SH-SY5Y (cell line): ENCODE data around the gene PRKG1.

Source experiments
- GATA2 ChIP-seq: IDR thresholded peaks from 2 replicates; pipeline ENCODE4 v1.6.1; 2011; ENCODE audit warnings: mild to moderate bottlenecking, low read depth, low read length
- GATA3 ChIP-seq: IDR thresholded peaks from 2 replicates; pipeline ENCODE4 v1.6.1; 2011; ENCODE audit warnings: low read depth, mild to moderate bottlenecking, low read length, moderate library complexity

DNA sequence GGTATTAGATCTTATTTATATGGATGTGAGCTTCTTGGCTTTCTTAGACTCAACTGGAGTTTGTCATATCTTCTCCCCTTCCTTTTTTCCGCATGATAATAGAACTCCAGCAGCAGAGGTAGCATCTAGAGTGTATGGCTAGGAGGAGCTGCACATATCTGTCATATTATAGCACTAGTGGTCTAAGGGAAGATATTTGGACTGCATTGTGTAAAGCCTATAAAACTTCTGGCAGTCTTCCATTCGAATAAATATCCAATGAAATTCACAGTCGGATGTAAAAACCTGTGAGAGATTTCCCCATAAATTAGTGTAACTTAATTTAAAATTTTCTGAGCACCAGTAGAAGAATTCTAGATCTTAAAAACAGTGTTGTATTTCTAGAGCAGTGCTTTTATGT is 123.9 kb downstream of the PRKG1 start:
- TF ChIP-seq GATA2: no peak
- no peak for TF ChIP-seq GATA3
